Measurements from ENCODE around the gene PANX1.
A peak's percentile ranks its signal among the peaks of the same experiment; 100 is the strongest.

PANX1 gene

DNA sequence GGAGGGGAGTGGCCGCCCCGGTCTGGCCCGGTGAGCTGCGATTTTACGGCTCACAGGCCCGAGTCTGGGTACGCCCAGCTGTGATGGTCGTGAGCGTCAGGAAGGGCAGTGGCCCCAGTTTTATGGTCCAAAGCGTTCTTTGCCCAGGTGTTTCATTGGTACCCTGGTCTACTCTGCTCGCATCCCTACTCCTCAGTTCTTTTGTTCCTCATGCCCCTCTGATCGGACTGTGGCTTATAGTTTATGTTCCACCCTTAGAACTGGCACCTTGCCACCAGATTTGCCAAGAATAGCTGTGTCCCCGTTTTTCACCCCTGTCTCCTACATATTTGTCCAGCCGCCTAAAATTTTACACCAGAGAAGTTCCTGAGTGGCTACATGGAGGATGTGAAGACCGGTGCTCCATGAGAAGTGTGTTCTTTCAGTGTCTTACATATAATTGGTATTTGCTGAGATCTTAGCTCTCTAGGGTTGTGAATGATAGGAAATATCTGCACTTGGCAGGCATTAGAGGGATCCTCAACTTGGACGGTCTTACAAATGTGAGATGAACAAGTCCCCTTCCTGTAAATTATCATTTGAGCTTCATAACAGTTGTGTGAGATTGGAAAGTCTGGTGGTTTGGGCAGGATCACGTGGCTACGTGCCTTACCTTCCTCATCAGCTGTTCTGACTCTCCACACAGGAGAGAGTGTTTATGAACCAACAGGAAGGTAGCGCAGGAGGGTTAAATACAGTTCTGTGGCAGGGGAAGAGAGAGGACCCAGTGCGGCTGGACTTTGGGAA, 1.1 kb downstream of the PANX1 start:
- DNase-seq, result peak; percentile 19

- DNase-seq, result no peak
These were observed 1.8 kb downstream of the PANX1 start for GRCh38 chr11:94130298-94131046.

GRCh38 chr11:94131047-94131717, 2.5 kb downstream of the PANX1 start:
- peak; percentile 71 for DNase-seq

GRCh38 chr11:94131718-94132115, 3.1 kb downstream of the PANX1 start:
- peak; percentile 48 for DNase-seq

- no peak for DNase-seq
These were observed 3.5 kb downstream of the PANX1 start for GRCh38 chr11:94132152-94132558.

DNA sequence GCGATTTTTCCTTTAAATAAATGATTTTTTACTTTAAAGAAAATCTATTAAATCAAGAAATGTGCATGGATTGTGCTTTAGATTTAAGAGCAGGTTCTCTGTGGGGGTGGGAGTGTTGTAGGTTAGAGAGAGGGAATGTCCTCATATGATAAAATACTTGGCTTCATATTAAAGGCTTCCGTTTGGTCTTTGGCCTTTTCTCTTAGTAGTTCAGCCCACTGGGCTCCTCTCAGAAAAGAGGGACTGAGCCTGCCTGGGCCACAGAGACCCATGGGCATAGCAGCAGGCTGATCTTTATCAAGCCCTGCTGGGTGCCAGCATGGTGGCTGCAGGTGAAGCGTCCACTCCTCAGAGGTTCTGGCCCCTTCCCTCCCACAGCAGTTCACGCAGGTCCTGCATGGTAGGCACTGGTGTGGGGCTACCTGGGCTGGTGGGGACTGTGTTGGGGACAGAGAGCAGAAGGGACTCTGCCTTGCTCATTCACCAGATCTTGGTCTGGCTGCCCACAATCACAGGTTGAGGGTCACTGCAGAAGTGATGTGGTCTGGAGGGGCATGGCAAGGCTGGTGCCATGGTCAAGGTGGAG, 4.3 kb downstream of the PANX1 start:
- DNase-seq, result no peak

GRCh38 chr11:94133752-94134151, 5.1 kb downstream of the PANX1 start:
- no peak for DNase-seq

GRCh38 chr11:94134651-94135512, 6.2 kb downstream of the PANX1 start:
- no peak for DNase-seq

GRCh38 chr11:94139416-94139815, 10.8 kb downstream of the PANX1 start:
- no peak for DNase-seq

- DNase-seq, result no peak
These were observed 11.6 kb downstream of the PANX1 start for GRCh38 chr11:94140154-94140655.

- no peak for DNase-seq
These were observed 13.1 kb downstream of the PANX1 start for GRCh38 chr11:94141511-94142307.

GRCh38 chr11:94142308-94143281, 14.0 kb downstream of the PANX1 start:
- peak; percentile 73 for DNase-seq

DNA sequence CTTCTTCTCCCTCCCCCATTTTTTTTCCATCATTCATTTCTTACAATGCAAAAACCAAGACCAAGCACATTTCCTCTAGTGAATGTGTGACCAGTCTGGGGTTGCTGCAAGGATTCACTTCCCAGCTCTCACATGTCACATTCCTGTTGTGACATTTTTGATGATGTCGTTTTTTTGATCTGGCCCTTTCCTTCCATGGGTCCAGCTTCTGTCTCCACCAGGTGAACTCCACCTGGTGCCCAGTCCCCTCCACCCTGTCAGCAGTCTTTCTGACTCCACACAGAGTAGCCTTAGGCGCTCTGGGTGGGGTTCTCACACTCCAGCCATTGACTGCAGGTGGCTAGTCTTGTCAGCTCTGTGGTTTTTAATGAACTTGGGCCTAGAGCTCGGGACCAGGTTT, 15.6 kb downstream of the PANX1 start:
- DNase-seq, result no peak

- DNase-seq, result no peak
These were observed 16.0 kb downstream of the PANX1 start for GRCh38 chr11:94144664-94145063.

DNA sequence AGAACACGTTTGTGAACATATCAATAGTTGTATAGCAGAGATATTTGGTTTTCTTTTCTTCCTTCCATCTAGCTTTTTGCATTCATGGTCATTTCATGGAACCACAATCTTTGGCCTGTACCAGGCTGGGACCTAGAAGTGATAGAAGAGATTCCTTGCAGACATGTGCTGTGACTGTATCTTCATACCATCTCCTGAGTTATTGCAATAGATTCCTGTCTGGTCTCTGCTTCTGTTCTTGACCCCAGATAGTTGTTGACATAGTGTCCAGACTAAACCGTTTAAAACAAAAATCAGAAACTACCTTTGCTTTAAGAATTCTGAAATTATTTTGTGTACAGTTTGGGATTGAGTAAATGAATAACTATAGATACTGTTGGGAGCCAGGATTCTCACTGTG, 16.8 kb downstream of the PANX1 start:
- DNase-seq, result no peak

DNA sequence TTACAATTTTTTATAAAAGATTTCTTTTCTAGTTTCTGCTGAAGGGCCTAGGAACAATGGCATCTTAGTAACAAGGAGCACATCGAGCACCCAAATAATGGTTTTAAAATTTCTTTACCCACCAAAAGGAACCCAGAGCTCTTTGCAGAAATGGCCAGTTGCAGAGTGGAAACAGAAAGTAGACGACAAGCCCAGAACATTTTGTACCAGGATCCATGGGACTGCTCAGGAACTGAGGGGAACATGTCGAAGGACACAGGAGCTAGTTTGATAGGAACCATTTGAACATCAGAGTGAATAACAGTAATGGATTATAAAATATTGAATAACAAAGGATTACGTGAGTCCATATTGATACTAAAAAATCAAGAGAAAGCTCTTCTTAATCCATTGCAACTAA, 17.3 kb downstream of the PANX1 start:
- no peak for DNase-seq

DNA sequence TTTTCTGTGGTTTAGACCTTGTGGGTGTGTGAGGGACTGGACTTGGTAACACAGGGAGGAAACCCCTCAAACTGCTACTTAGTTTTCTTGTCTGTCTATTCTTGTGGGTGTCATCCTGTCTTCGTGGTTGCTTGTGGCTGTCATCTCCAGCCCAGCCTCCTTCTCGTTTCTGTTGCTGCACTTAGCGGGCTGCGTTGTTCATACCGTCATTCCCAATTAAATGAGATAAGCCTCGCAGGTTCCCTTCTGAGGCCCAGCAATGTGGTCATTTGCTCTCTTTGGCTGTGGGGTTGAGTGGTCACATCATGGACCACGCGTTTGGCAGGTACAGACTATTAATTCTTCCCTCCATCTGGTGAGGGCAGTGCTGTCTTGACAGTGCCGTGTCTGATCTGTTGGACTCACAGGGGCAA, 18.8 kb downstream of the PANX1 start:
- no peak for DNase-seq

- DNase-seq, result no peak
These were observed 19.5 kb downstream of the PANX1 start for GRCh38 chr11:94148189-94148588.

DNA sequence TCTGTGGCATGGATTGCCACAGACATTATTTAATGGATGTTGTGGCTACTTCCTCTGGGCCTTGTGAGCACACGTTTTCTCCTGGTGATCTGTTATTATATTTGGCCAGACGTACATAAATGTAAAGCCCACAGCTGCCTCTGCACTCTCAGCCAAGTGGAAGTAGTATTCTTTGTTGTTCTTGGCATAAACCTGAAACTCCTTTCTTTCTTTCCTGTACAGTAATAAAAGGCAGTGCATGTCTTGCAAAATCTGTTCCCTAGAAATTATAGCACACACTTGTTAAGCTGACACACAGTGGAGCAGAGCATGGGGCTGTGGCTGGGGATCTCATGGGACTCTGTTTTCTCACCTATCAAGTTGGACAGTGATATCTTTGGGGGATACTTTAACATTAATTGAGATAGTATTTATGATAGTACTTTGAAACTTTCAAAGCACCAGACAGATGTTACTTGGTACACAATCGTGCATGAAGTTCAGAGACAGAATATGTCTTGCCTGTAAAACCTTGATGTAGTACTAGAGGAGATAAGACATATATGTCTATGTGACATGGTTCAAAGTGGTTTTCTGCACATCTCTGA, 20.9 kb downstream of the PANX1 start:
- no peak for DNase-seq

- no peak for DNase-seq
These were observed 21.4 kb downstream of the PANX1 start for GRCh38 chr11:94150056-94150455.
